Kidney epithelial cell (primary cell): ENCODE data around the gene PGLYRP2. TPM values are rescaled to one million over a fixed set of nuclear protein-coding genes. Genes with fewer than 3 reads are reported as not detected.
"Not testable (repeated sequence)": the region's sequence is repeated elsewhere in the genome, so short reads cannot be mapped to it uniquely, and the experiment has no call there.

Experiments used
- DNase-seq: peaks from one replicate; pipeline ENCODE4 v3.0.0-alpha.2; 2010; ENCODE audit warnings: low read depth
- H3K27me3 ChIP-seq: 2 replicates; pipeline ENCODE4 v1.6.0; 2011; ENCODE audit warnings: low read length; ENCODE audit not compliant: control insufficient read depth, insufficient read depth
- H3K36me3 ChIP-seq: 2 replicates; pipeline ENCODE4 v1.5.1; 2011; ENCODE audit warnings: low read length; ENCODE audit not compliant: control insufficient read depth, insufficient read depth
- H3K4me3 ChIP-seq: 2 replicates; pipeline ENCODE4 v1.5.1; 2011; ENCODE audit warnings: low read depth, mild to moderate bottlenecking, control low read depth, low read length
- total RNA-seq: library from RNA; depleted of rRNA; stranded (reverse); fragments of >200 nt; gene quantifications from 2 replicates; pipeline ENCODE4 v1.2.3, GENCODE V29; 2015
- TF ChIP-seq, protein P1 (sequence below): IDR thresholded peaks from 2 replicates; pipeline ENCODE4 v1.5.1; 2011; ENCODE audit warnings: mild to moderate bottlenecking, moderate library complexity, low read length, control low read depth, inconsistent platforms; ENCODE audit not compliant: insufficient read depth, poor library complexity, severe bottlenecking

PGLYRP2 gene
- total RNA-seq, 1 donor from 2014 or later, result not detected

DNA sequence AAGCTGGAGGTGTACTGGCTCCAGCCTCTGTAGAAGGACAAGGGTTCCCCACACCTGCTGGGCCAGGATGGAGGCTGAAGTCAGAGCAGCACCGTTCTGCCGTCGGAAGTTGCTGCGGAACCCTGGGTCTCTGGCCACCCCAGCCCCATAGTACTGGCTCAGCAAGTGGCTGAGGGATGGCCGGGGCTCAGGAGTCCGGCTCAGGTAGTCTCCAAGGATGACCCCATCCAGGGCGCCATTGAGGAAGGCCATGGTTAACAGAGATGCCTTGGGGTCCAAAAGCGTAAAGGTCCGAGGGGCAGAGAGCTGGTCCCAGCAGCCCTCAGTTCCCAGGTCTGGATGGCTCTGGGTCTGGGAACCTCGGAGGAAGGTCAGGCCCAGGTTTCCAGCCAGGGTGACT is 3.7 kb downstream of the PGLYRP2 start:
- peaks cover 6% of the 10 kb centered on the region for H3K27me3 ChIP-seq
- DNase-seq, result no peak
- no peaks in the 10 kb centered on the region for H3K36me3 ChIP-seq
- H3K4me3 ChIP-seq, result no peak overlapping the region
- TF ChIP-seq, protein P1, sequence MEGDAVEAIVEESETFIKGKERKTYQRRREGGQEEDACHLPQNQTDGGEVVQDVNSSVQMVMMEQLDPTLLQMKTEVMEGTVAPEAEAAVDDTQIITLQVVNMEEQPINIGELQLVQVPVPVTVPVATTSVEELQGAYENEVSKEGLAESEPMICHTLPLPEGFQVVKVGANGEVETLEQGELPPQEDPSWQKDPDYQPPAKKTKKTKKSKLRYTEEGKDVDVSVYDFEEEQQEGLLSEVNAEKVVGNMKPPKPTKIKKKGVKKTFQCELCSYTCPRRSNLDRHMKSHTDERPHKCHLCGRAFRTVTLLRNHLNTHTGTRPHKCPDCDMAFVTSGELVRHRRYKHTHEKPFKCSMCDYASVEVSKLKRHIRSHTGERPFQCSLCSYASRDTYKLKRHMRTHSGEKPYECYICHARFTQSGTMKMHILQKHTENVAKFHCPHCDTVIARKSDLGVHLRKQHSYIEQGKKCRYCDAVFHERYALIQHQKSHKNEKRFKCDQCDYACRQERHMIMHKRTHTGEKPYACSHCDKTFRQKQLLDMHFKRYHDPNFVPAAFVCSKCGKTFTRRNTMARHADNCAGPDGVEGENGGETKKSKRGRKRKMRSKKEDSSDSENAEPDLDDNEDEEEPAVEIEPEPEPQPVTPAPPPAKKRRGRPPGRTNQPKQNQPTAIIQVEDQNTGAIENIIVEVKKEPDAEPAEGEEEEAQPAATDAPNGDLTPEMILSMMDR, result no peak

DNA sequence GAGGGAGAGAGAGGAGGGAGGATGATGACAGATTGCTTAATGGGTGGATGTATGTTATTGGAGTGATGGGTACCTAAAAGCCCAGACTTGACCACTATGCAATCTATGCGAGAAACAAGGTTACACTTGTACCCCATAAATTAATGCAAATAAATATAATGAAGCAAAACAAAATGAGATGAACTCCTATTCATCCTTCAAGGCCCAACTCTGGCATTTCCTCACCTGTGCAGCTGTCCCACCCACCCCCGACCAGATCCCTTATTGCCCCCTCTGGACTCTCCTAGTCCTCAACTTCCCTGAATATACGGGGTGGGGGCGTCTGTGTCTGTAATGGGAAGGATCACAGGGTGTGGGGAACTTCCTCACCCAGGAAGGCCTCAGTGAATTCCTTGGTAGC is 4.1 kb downstream of the PGLYRP2 start:
- H3K36me3 ChIP-seq, result no peaks in the 10 kb centered on the region
- peaks cover 6% of the 10 kb centered on the region for H3K27me3 ChIP-seq
- TF ChIP-seq, protein P1, result no peak
- DNase-seq, result no peak
- H3K4me3 ChIP-seq, result no peak overlapping the region

DNA sequence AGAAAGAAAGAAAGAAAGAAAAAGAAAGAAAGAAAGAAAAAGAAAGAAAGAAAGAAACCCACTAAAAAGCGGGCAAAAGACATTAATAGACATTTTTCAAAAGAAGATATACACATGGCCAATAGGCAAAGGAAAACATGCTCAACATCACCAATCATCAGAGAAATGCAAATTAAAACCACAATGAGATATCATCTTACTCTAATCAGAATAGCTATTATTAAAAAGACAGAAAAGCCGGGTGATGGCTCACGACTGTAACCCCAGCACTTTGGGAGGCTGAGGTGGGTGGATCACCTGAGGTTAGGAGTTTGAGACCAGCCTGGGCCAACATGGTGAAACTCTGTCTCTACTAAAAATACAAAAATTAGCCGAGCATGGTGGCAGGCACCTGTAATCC is 5.5 kb downstream of the PGLYRP2 start:
- not testable (repeated sequence) for H3K36me3 ChIP-seq, DNase-seq, H3K4me3 ChIP-seq
- peaks cover 18% of the 10 kb centered on the region for H3K27me3 ChIP-seq

DNA sequence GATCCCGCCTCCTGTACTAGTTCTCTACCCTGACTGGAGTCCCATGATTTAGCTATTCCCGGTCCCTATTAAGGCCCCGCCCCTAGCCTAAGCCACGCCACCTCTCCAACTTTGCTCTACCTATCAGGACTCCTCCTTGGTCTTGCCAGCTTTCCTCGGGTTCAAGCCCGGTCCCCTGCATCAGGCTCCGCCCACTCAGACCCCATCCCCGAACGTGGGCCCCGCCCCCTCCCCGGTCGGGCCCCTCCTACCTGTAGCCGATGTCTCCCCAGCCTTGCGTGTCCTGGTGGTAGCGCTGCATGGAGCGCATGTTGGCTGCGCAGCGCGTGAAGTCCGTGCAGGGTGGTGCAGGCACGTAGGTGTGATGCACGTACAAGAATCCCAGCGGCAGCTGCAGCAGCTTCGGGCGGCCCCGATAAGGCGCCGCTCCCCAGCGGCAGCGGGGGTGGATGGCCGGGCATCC is 7.6 kb downstream of the PGLYRP2 start:
- no peak for DNase-seq
- TF ChIP-seq, protein P1, result no peak
- no peaks in the 10 kb centered on the region for H3K36me3 ChIP-seq
- H3K4me3 ChIP-seq, result no peak overlapping the region
- peaks cover 19% of the 10 kb centered on the region for H3K27me3 ChIP-seq

DNA sequence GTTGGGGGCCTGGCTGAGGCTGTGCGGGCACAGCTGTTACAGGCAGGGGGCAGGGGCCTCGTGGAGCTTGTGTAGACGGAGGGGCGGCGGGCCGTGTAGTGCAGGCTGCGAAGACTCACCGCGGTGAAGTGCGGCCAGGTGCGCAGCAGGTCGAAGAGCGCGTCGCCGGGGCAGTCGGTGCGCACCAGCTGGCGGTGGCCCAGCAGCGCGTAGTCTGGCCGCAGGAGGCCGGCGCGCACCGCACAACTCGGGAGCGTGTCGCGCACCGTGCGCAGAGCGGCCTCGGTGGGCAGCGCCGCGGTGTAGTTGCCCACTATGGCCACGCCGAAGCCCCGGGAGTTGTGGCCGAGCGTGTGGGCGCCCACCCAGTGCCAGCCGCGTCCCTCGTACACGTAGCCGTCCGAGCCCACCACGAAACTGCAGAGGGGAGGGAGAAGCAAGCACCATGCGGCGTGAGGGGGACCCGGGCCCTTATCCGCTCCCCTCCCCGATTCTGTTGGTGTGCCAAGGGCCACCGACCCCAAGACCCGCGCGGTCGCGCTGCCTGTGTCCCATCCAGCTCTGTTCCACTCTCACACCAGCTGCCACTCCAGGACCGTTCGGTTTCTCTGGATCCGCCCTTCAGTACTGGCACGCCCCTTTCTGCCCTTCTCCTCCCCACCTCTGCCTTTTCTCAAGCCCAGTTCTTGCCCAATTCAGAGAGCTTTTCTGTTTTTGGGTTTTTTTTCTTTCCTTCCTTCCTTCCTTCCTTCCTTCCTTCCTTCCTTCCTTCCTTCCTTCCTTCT is 9.6 kb downstream of the PGLYRP2 start:
- TF ChIP-seq, protein P1, result no peak
- Histone ChIP-seq H3K27me3 (peaks cover 20% of the 10 kb centered on the region), H3K36me3 (no peaks in the 10 kb centered on the region), H3K4me3 (no peak overlapping the region)
- DNase-seq, result no peak

DNA sequence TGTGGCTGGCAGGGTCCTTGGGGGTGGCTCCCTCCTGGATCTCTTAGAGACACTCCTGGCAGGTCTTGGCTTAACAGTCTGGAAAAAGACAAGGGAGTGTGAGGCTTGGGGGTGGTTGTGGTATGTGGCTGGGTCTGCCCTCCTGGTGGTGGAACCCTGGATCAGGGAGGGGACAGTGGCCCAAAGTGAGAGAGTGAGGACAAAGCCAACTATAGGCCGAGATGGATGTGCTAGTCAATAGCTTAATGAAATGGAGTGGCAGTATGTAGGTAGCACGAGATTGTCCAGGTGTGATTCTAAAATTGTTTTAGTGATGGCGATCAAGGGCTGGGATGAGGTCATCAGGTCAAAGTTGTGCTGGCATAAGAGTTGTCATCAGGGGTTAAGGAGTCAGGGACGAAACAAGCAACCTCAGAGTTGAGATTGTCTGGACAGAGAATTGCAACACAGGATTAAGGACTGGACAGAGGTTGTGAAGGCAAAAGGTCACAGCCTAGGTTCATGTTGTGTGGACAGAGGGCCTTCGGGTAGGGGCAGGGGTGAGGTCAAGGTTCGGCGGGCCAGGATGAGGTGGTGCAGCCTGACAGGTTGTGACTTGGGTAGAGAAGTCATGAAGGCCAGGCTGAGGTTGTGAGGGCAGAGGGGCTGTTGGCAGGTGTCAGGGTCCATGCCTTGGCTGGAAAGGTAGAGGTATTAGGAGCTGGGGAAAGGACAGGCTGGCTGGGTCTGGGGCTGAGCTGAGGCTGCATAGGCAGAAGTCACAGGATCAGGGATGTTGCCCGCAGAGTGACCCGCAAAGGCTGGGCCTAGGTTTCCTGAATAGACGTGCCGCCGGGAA is 10.4 kb downstream of the PGLYRP2 start:
- no peak overlapping the region for H3K4me3 ChIP-seq
- TF ChIP-seq, protein P1, result no peak
- no peak for DNase-seq
- no peaks in the 10 kb centered on the region for H3K36me3 ChIP-seq
- H3K27me3 ChIP-seq, result peaks cover 28% of the 10 kb centered on the region
